ENCODE measurements around the gene PCAT7. TPM values are rescaled to one million over a fixed set of nuclear protein-coding genes. Genes with fewer than 3 reads are reported as not detected.

PCAT7 gene
- total RNA-seq, 1 donor from 2014 or later: 0.35 TPM

DNA sequence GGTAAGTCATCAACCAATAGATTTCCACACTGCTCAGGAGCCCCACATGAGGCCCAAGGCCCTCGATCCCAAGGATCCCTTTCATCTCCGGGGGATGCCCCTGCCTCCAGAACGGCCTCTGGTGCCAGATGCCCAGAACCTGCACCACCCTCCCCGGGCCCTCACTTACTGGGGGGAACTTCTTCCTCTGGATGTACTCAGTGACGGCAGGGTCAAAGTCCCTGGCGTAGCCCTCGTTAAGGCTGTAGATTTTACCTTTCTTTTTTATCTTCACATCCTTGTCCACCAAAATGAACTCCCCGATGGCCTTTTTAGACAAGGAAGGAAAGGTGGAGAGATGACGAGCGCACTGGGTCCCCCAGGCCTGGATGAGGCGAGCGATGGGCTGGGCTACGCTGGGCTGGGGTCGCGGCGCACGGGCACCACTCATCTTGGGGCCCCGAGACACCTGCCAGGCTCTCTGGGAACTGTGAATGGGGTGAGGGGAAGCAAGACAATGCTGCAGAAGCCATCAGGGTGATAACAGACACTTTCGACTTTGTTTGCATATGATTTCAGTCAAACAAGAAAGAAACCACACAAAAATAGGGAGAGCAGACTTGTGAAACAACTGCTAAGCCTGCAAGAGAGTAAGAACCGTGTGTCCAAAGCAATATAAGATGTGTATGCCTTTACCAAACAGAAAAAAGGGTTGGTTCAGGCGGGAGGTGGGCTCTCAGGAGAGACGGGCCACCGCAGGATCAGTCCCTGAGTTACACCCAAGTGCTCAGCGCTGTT, 52.0 kb downstream of the PCAT7 start:
- H3K27me3 ChIP-seq: no peaks in the 10 kb centered on the region
- H3K4me1 ChIP-seq: no peaks in the 10 kb centered on the region
- H3K4me3 ChIP-seq: no peak overlapping the region
- H3K9me3 ChIP-seq: no peaks in the 10 kb centered on the region
- TF ChIP-seq, protein P1, sequence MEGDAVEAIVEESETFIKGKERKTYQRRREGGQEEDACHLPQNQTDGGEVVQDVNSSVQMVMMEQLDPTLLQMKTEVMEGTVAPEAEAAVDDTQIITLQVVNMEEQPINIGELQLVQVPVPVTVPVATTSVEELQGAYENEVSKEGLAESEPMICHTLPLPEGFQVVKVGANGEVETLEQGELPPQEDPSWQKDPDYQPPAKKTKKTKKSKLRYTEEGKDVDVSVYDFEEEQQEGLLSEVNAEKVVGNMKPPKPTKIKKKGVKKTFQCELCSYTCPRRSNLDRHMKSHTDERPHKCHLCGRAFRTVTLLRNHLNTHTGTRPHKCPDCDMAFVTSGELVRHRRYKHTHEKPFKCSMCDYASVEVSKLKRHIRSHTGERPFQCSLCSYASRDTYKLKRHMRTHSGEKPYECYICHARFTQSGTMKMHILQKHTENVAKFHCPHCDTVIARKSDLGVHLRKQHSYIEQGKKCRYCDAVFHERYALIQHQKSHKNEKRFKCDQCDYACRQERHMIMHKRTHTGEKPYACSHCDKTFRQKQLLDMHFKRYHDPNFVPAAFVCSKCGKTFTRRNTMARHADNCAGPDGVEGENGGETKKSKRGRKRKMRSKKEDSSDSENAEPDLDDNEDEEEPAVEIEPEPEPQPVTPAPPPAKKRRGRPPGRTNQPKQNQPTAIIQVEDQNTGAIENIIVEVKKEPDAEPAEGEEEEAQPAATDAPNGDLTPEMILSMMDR (IDR thresholded peaks at IDR 0.05): no peak
- H3K36me3 ChIP-seq: peaks cover 29% of the 10 kb centered on the region
- no peak for DNase-seq
- no peak overlapping the region for H3K27ac ChIP-seq
- intact Hi-C loops (cut with DNase I): no loop called here
- no peak for ATAC-seq

DNA sequence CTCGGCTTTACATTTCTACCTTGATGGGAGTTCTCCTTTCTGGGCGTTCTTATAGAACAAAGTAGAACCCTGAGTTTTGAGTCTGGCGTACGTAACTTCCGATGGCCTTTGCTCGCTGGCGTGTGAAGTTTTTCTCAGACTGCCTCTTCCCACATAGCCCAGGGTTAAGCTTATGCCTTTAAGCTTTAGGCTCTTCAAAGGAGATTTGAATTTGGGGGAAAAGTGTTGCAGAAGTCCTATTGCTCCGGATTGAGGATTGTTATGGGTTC, 52.5 kb downstream of the PCAT7 start:
- no peak overlapping the region for H3K4me3 ChIP-seq
- H3K27ac ChIP-seq: no peak overlapping the region
- H3K36me3 ChIP-seq: peaks cover 29% of the 10 kb centered on the region
- intact Hi-C loops (cut with DNase I): no loop called here
- no peaks in the 10 kb centered on the region for H3K9me3 ChIP-seq
- H3K27me3 ChIP-seq: no peaks in the 10 kb centered on the region
- DNase-seq: no peak
- no peaks in the 10 kb centered on the region for H3K4me1 ChIP-seq
- TF ChIP-seq, protein P1 (IDR thresholded peaks at IDR 0.05): no peak
- no peak for ATAC-seq

DNA sequence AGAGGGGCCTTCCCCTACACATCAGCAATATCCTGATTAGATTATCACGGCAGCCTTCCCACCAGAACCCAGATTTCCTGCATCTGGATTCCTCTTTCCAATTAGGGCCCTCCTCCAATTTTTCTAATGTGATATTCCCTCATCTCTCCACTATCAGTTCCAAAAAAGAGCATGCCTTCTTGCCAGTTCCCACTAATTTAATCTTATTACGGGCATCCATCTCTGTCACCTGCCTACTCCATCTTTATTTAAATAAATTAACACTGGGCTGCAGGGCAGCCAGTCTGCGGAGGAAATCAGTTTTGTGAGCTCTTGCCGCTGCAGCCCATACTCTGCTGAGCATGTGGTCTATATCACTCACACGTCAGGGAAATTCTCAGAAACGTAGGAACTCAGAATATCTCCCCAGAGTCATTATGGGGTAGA, 55.3 kb downstream of the PCAT7 start:
- ATAC-seq: peak; percentile 31
- TF ChIP-seq, protein P1 (IDR thresholded peaks at IDR 0.05): no peak
- no peaks in the 10 kb centered on the region for H3K27me3 ChIP-seq
- no peak overlapping the region for H3K4me3 ChIP-seq
- intact Hi-C loops (cut with DNase I): no loop called here
- DNase-seq: no peak
- no peak overlapping the region for H3K27ac ChIP-seq
- H3K36me3 ChIP-seq: peaks cover 25% of the 10 kb centered on the region
- H3K4me1 ChIP-seq: no peaks in the 10 kb centered on the region
- no peaks in the 10 kb centered on the region for H3K9me3 ChIP-seq

DNA sequence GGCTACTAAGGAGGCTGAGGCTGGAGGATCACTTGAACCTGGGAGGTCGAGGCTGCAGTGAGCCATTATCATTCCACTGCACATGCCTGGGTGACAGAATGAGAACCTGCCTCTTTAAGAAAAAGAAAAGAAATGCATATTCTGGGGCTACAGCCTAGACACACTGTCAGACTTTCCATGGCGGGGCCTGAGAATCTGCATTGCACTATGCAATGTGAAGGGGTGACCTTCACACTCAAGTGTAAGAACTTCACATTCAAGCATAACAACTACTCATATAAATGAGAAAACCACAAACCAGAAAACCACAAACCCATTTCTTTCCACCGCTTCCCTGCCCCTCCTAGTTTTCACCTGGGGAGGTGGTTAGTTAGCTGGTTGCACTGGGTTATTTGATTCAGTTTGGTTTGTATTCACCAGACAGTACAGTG, 56.8 kb downstream of the PCAT7 start:
- Histone ChIP-seq H3K27ac (no peak overlapping the region), H3K4me3 (no peak overlapping the region)
- ATAC-seq: no peak

DNA sequence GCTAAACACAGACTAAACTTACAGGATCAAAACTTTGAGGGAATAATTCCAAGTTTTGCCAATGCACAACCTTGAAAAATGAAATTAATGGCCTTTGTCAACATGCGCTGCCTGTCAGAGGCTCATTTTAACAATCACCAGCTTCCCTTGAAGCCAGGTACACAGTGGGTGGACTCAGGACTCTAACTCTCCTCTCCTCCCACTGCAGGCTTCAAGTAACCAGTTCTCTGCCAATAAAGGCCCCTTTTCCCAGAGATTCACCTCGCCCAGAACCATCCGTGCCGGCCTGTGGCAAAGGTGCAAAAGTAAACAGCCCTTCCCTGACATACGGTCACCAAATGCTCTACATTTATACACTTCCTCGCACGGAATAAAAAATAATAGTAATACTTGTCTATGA, 57.2 kb downstream of the PCAT7 start:
- TF ChIP-seq, protein P1 (IDR thresholded peaks at IDR 0.05): no peak
- Histone ChIP-seq H3K4me3 (no peak overlapping the region), H3K36me3 (peaks cover 11% of the 10 kb centered on the region), H3K9me3 (no peaks in the 10 kb centered on the region), H3K27me3 (no peaks in the 10 kb centered on the region), H3K4me1 (no peaks in the 10 kb centered on the region), H3K27ac (no peak overlapping the region)
- DNase-seq: no peak
- intact Hi-C loops (cut with DNase I): no loop called here
- ATAC-seq: no peak

More for the DNA sequence above, 56.8 kb downstream of the PCAT7 start:
- DNase-seq: no peak
- Histone ChIP-seq H3K36me3 (peaks cover 13% of the 10 kb centered on the region), H3K27me3 (no peaks in the 10 kb centered on the region), H3K9me3 (no peaks in the 10 kb centered on the region), H3K4me1 (no peaks in the 10 kb centered on the region)
- TF ChIP-seq, protein P1 (IDR thresholded peaks at IDR 0.05): no peak
- intact Hi-C loops (cut with DNase I): no loop called here

DNA sequence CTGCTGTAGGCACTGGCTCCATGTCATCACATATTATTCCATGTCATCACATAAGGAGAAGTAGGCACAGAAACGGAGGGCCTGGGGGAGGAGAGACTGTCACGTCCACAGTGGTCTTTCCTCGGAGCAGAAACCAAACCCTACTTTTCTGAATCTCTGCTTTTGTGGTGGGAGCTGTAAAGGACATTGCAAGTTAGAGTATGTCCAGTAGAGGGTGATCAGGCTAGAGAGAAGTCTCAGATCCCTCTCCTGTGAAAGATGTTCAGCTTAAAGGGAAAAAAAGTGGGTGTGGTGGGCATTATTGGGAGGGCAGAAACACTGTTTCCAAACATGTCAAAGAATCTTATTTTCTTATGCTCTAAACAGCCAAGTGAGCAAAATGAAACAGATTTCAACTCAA, 58.1 kb downstream of the PCAT7 start:
- Histone ChIP-seq H3K36me3 (peaks cover 14% of the 10 kb centered on the region), H3K9me3 (no peaks in the 10 kb centered on the region), H3K4me1 (no peaks in the 10 kb centered on the region), H3K27ac (no peak overlapping the region), H3K27me3 (no peaks in the 10 kb centered on the region), H3K4me3 (no peak overlapping the region)
- DNase-seq: no peak
- TF ChIP-seq, protein P1 (IDR thresholded peaks at IDR 0.05): no peak
- no peak for ATAC-seq
- intact Hi-C loops (cut with DNase I): no loop called here

Data from upper lobe of right lung (tissue), 1 donor.